Ovary (tissue), 1 donor: ENCODE data around the gene MKX.

ENCODE experiments used
- EP300 ChIP-seq: sonication (generic); formaldehyde crosslinking; IDR thresholded peaks from one replicate; pipeline ENCODE4 v1.6.1; 2017; ENCODE audit warnings: antibody characterized with exemption
- POLR2A ChIP-seq: fragments of 450-650 bp; IDR thresholded peaks from one replicate; pipeline ENCODE4 v1.6.1; 2017; ENCODE audit warnings: antibody characterized with exemption, mild to moderate bottlenecking, moderate library complexity

GRCh38 chr10:27680006-27680557 is 65.5 kb downstream of the MKX start:
- TF ChIP-seq EP300: no peak
- TF ChIP-seq POLR2A: no peak
